Upper lobe of right lung (tissue), 1 donor: ENCODE data around the gene ECHDC1. TPM values are rescaled to one million over a fixed set of nuclear protein-coding genes. Genes with fewer than 3 reads are reported as not detected.

Experiments
- ATAC-seq: fragments of 200-7000 bp; cut with Tn5 transposase; one replicate; pipeline ENCODE4 v1.9.1; 2020; ENCODE audit warnings: mild to moderate bottlenecking, moderate library complexity
- DNase-seq: peaks from one replicate; pipeline ENCODE4 v3.0.0-alpha.2; 2020
- H3K27ac ChIP-seq: fragments of 200-600 bp; one replicate; pipeline ENCODE4 v1.8.0; 2022
- H3K27me3 ChIP-seq: fragments of 200-600 bp; one replicate; pipeline ENCODE4 v1.8.0; 2022; ENCODE audit warnings: mild to moderate bottlenecking
- H3K36me3 ChIP-seq: fragments of 200-600 bp; one replicate; pipeline ENCODE4 v1.8.0; 2022
- H3K4me1 ChIP-seq: fragments of 200-600 bp; one replicate; pipeline ENCODE4 v1.8.0; 2022
- H3K4me3 ChIP-seq: fragments of 200-600 bp; one replicate; pipeline ENCODE4 v1.8.0; 2022; ENCODE audit warnings: mild to moderate bottlenecking
- H3K9me3 ChIP-seq: fragments of 200-600 bp; one replicate; pipeline ENCODE4 v1.8.0; 2022
- intact Hi-C: fragments of 100-400 bp; cut with DNase I; formaldehyde crosslinking; loops from one replicate; pipeline ENCODE4 v1.11.0; 2022
- total RNA-seq: library from RNA; stranded (reverse); fragmentation: NEBNext Ultra II Directional; extraction: Animal tissue kit (Norgen Biotek cat#: 25700); gene quantifications from one replicate; pipeline ENCODE4 v1.2.1, GENCODE V29; 2021
- TF ChIP-seq, protein P1 (sequence below): fragments of 200-600 bp; IDR thresholded peaks from one replicate; pipeline ENCODE4 v1.8.0; 2022; ENCODE audit warnings: antibody characterized with exemption
- donor health status: DM: no; HTN: yes; CAD: no; lungs with severe emphysema.

ECHDC1 gene
- total RNA-seq, 1 donor from 2014 or later = 105 TPM

DNA sequence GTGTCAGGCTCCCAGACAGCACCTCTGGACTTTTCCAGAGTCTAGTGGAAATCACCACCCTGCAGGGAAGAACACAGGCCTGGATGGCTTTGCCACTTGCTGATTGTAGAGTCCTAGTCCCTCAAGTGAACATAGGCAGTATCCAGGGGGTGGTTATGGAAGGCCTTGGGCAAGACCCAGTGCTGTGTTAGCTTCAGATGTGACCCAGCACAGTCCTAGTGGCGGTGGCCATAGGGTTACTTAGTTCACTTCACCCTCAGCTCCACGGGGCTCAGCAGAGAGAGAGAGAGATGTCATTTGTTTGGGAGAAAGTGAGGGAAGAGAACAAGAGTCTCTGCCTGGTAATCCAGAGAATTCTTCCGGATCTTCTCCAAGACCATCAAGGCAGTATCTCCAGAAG, 39.5 kb downstream of the ECHDC1 start:
- Histone ChIP-seq H3K27ac (no peak overlapping the region), H3K27me3 (no peaks in the 10 kb centered on the region), H3K9me3 (no peaks in the 10 kb centered on the region), H3K4me3 (no peak overlapping the region), H3K36me3 (peaks cover 9% of the 10 kb centered on the region), H3K4me1 (peaks cover 11% of the 10 kb centered on the region)
- DNase-seq (no peak), ATAC-seq (peak; percentile 50)
- intact Hi-C loops = no loop called here
- TF ChIP-seq, protein P1, sequence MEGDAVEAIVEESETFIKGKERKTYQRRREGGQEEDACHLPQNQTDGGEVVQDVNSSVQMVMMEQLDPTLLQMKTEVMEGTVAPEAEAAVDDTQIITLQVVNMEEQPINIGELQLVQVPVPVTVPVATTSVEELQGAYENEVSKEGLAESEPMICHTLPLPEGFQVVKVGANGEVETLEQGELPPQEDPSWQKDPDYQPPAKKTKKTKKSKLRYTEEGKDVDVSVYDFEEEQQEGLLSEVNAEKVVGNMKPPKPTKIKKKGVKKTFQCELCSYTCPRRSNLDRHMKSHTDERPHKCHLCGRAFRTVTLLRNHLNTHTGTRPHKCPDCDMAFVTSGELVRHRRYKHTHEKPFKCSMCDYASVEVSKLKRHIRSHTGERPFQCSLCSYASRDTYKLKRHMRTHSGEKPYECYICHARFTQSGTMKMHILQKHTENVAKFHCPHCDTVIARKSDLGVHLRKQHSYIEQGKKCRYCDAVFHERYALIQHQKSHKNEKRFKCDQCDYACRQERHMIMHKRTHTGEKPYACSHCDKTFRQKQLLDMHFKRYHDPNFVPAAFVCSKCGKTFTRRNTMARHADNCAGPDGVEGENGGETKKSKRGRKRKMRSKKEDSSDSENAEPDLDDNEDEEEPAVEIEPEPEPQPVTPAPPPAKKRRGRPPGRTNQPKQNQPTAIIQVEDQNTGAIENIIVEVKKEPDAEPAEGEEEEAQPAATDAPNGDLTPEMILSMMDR = no peak

DNA sequence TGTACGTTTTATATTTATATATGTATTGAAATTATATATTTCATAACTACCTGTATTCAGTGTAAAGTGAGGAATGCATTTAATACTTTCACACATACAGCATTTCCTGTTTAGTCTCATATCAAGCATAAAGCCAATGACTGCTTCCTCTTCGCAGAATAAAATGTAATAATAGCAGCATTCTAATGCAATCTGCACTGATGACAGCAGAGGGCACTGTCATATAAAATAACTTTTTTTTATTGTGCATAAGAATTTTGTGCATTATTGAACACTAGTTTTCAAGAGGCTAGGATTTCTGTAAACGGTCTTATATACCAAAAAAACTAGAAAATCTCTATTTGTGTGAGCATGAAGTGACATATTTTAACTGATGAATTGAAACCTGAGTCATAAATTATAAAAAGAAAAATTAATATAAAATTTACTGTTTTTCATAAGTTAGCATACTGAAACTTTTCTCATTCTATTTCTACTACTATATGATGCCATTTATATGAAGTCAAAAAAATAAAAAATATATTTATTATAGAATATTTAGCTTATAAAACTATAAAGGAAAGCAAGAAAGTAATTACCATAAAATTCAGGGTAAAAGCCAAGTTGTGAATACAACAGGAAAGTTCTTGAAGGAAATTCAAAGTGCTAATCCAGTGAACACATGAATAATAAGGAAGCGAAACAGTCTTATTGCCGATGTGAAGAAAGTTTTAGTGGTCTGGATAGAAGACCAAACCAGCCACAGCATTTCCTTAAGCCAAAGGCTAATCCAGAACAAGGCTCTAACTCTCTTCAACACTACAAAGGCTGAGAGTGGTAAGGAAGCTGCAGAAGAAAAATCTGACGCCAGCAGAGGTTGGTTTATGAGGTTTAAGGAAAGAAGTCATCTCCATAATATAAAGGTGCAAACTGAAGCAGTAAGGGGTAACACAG, 40.4 kb downstream of the ECHDC1 start:
- intact Hi-C loops = no loop called here
- ATAC-seq (peak; percentile 91), DNase-seq (no peak)
- Histone ChIP-seq H3K4me3 (no peak overlapping the region), H3K36me3 (peaks cover 9% of the 10 kb centered on the region), H3K9me3 (no peaks in the 10 kb centered on the region), H3K4me1 (peaks cover 11% of the 10 kb centered on the region), H3K27me3 (no peaks in the 10 kb centered on the region), H3K27ac (no peak overlapping the region)
- TF ChIP-seq, protein P1 = peak; percentile 73

DNA sequence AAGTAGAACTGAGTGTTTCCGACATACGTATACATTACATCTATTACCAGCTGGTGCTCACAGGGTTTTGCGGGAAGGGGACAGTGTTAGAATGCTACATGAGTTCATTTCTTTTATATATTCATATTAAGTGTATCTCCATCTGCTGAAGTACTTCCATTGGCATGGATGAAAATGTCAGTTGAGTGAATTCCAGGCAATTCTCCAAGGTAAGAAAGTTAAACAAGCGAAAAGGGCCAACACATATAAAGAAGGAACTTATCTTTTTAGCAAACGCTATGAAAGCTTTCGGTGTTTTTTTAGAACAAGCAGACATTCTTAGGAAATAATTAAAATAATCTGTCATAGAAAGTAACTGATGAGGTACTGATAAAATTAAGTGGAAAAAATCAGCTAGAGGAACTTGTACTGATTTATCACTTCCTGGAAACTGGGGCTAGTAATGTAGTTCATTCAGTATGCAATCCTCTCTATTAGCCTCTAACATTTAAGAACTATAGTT, 42.2 kb downstream of the ECHDC1 start:
- Histone ChIP-seq H3K36me3 (peaks cover 2% of the 10 kb centered on the region), H3K4me3 (no peak overlapping the region), H3K27me3 (no peaks in the 10 kb centered on the region), H3K4me1 (peaks cover 11% of the 10 kb centered on the region), H3K27ac (no peak overlapping the region), H3K9me3 (no peaks in the 10 kb centered on the region)
- no peak for ATAC-seq
- intact Hi-C loops = no loop called here
- DNase-seq = no peak
- TF ChIP-seq, protein P1 = no peak

DNA sequence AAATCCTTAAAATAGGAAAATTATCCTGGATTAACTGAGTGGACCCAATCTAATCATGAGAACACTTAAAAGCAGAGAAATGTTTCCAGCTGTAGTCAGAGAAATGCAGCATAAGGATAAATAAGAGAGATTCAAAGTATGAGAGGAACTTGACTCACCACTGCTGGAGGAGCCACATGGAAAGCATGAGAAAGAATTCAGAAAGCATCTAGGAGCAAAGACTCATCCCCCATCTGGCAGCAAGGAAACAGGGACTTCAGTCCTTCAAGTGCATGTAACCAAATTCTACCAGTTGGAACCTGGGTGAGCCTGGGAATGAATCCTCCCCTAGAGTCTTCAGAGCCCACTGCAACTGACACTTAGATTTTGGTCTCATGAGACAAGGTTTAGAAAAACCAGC, 43.0 kb downstream of the ECHDC1 start:
- intact Hi-C loops = no loop called here
- peaks cover 8% of the 10 kb centered on the region for H3K36me3 ChIP-seq
- H3K27ac ChIP-seq = no peak overlapping the region
- no peaks in the 10 kb centered on the region for H3K9me3 ChIP-seq
- ATAC-seq = no peak
- no peaks in the 10 kb centered on the region for H3K27me3 ChIP-seq
- peaks cover 11% of the 10 kb centered on the region for H3K4me1 ChIP-seq
- no peak for DNase-seq
- H3K4me3 ChIP-seq = no peak overlapping the region
- TF ChIP-seq, protein P1 = no peak

DNA sequence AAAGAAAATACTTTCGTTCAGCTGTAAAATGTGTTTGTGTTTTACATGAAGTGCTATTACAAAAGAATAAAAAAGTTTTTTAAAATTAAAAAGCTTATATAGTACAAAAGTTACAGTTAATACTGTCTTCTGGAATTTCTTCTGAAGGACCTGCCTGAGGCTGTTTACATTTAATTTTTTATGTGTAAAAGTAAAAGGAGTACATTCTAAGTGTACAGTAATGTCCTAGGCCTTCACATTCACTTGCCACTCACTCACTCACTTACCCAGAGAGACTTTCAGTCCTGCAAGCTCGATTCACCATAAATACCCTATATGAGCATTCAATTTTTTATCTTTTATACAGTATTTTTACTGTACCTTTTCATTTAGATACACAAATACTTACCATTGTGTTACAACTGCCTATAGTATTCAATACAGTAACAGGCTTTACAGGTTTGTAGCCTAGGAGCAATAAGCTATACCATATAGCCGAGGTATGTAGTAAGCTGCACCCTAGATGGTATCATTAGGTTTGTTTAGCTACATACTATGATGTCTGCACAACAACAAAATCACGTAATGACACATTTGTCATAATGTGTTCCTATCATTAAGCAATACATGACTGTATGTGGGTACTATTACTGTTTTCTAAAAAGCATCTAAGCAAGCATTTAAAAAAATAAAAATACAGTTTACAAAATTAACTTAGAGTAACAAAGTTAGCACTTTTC, 43.7 kb downstream of the ECHDC1 start:
- Histone ChIP-seq H3K27ac (no peak overlapping the region), H3K4me3 (no peak overlapping the region), H3K27me3 (no peaks in the 10 kb centered on the region), H3K36me3 (peaks cover 8% of the 10 kb centered on the region), H3K9me3 (no peaks in the 10 kb centered on the region), H3K4me1 (peaks cover 11% of the 10 kb centered on the region)
- intact Hi-C loops = no loop called here
- ATAC-seq (no peak), DNase-seq (no peak)
- TF ChIP-seq, protein P1 = no peak
